Ectodermal cell (in vitro differentiated cells): ENCODE measurements around the gene BRD3.

ENCODE experiments used
- H3K27ac ChIP-seq: 2 replicates; pipeline ENCODE4 v1.7.0; 2013; ENCODE audit warnings: mild to moderate bottlenecking, low read depth, low read length; ENCODE audit not compliant: insufficient read depth, poor library complexity, severe bottlenecking
- H3K27me3 ChIP-seq: 2 replicates; pipeline ENCODE4 v1.7.0; 2013; ENCODE audit warnings: mild to moderate bottlenecking, low read length; ENCODE audit not compliant: insufficient read depth, control insufficient read depth, poor library complexity, severe bottlenecking
- H3K36me3 ChIP-seq: one replicate; pipeline ENCODE4 v1.7.0; 2013; ENCODE audit warnings: low read length; ENCODE audit not compliant: control insufficient read depth, insufficient read depth
- H3K4me1 ChIP-seq: one replicate; pipeline ENCODE4 v1.7.0; 2013; ENCODE audit warnings: low read length; ENCODE audit not compliant: control insufficient read depth, insufficient read depth
- H3K4me3 ChIP-seq: 2 replicates; pipeline ENCODE4 v1.7.0; 2013; ENCODE audit warnings: low read depth, low read length, control low read depth; ENCODE audit not compliant: insufficient read depth
- H3K9me3 ChIP-seq: 2 replicates; pipeline ENCODE4 v1.7.0; 2013; ENCODE audit warnings: mild to moderate bottlenecking, low read length, moderate library complexity; ENCODE audit not compliant: control insufficient read depth
- WGBS, 2 experiments: methylation state at CpG; one replicate each; pipeline ENCODE4 v1.1.7; 2013; ENCODE audit warnings: missing lambda C conversion rate in 2 of 2; 5-methylcytosine and 5-hydroxymethylcytosine counted together

Gene BRD3

DNA sequence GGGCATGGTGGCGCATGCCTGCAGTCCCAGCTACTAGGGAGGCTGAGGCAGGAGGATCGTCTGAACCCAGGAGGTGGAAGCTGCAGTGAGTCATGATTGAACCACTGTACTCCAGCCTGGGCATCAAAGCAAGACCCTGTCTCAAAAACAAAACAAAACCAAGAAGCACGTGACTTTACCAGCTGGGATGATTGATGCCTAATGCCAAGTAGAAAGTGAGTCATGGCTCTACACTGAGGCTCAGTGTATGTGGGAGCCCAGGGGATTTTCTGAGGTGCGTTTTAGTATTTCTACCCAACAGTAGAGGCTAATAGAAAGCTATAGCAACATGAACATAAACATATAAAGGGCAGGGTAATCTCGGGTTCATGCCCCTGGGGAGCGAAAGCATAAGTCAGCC, 56.4 kb downstream of the BRD3 start:
- Histone ChIP-seq H3K27me3 (no peaks in the 10 kb centered on the region), H3K27ac (no peak overlapping the region), H3K36me3 (no peaks in the 10 kb centered on the region), H3K4me1 (no peaks in the 10 kb centered on the region), H3K4me3 (no peak overlapping the region), H3K9me3 (no peaks in the 10 kb centered on the region)
- WGBS, 2 experiments = 92% methylated on average over 6 of the region's 6 CpGs

DNA sequence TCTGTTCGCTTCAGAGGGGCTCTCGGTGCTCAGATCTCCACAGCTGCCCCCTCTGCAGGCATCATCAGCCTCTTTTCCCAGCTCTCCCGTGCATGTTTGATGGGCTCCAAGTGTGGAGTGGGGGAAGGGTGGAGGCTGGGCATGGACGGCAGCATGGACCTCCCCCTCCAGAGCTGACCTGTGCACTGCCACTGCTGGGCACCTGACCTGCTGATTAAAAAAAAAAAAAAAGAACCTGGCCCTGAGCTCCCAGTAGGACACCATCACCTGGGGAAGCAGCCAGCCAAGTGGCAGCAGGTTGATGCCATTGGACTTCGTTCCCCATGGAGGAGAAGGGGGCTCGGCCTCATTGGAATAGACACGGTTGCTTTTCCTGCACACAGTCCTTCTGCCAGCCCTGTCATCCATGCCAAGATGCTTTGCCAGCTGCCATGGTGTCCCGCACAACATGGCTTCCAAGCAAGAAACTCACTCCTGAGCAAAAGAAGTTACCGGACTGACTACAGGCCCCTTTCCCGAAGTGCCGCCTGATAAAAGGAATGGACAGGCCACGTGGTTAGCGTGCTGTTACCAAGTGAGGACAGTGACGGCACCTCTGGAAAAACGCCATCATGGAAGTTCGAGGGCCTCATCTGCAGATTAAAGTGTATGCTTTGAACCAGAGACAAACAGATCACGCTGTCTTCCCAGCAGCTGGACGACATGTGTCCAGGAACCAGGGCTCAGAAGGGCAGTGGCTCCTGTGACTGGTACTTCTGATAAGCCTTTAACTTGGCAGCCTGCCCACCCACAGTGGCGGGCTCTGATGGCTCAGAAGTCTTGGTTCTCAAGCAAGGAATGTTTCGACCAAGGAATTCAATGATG, 57.3 kb downstream of the BRD3 start:
- Histone ChIP-seq H3K4me3 (no peak overlapping the region), H3K36me3 (no peaks in the 10 kb centered on the region), H3K27ac (no peak overlapping the region), H3K9me3 (no peaks in the 10 kb centered on the region), H3K27me3 (no peaks in the 10 kb centered on the region), H3K4me1 (no peaks in the 10 kb centered on the region)
- 93% methylated on average over 20 of the region's 20 CpGs for WGBS, 2 experiments

DNA sequence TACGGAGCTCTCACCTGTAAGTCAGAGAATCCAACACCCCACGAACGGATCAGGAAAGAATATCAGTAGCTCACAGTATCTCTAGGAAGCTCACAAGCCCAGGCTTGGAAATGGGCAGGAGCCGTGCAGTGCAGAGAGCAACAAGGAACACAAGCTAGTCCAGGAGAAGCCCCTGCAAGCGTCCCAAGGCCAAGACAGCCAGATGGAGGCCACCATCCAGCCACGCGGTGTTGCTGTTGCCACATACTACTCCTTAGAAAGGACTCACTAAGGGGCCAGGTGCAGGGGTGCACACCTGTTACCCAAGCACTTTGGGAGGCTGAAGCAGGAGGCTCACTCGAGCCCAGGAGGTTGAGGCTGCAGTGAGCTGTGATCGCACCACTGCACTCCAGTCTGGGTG, 60.3 kb downstream of the BRD3 start:
- Histone ChIP-seq H3K36me3 (no peaks in the 10 kb centered on the region), H3K9me3 (no peaks in the 10 kb centered on the region), H3K4me1 (no peaks in the 10 kb centered on the region), H3K4me3 (no peak overlapping the region), H3K27ac (no peak overlapping the region), H3K27me3 (no peaks in the 10 kb centered on the region)
- 91% methylated on average over 9 of the region's 9 CpGs for WGBS, 2 experiments

DNA sequence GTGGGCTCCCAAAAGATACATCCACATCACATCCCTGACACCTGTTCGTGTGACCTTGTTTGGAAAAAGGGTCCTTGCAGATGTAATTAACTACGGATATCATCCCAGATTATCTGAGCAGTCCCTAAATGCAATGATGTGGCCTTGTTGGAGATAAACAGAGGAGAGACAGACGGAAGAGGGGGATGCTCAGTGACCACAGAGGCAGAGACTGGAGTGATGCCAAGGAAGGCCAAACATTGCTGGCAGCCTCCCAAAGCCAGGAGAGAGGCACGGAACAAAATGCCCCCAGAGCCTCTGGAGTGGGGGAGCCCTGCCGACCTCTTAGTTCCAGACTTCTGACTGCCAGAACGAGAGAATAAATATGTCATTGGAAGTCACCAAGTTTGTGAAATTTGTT, 60.7 kb downstream of the BRD3 start:
- 90% methylated on average over 6 of the region's 6 CpGs for WGBS, 2 experiments
- H3K27ac ChIP-seq = no peak overlapping the region
- H3K4me3 ChIP-seq = no peak overlapping the region
- no peaks in the 10 kb centered on the region for H3K9me3 ChIP-seq
- no peaks in the 10 kb centered on the region for H3K36me3 ChIP-seq
- no peaks in the 10 kb centered on the region for H3K27me3 ChIP-seq
- no peaks in the 10 kb centered on the region for H3K4me1 ChIP-seq

DNA sequence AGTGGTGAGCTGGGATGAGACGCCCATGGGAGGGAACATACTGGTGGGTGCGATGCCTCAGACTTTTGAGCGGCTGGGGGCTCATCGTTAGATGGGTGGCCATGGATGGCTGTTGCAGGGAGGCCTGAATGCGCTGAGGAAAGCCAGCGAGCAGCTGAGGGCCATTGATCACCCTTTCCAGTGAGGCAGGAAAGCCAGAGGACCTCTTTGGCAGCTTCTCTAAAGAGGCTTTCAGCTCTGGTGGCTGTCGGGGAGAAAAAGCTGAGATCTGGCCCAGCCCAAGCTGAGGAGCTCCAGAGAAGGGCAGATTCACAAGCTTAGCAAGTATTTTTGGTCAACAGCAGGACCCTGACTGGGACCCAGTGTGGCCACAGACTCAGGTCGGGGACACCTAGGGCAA, 62.4 kb downstream of the BRD3 start:
- no peak overlapping the region for H3K4me3 ChIP-seq
- 92 to 93% methylated on average over 8 of the region's 8 CpGs for WGBS, 2 experiments

DNA sequence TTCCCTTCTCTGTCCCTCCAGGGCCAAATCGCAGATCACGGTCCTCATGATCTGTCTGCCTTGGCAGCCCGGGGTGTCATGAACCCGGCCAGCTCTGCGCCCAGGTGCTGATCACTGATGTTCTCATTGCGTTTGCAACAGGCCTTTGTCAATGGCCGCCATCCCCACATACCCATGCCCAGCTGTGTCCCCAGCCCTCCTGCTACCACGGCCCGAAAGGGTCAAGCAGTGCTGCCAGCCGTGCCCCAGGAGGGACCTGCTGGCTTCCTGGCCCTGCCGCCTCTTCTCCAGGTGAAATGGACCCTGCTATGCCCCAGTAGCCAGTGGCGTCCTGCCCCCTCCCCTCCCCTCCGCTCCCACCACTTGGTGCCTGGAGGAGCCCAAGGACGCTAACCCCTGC, 62.9 kb downstream of the BRD3 start:
- Histone ChIP-seq H3K27ac (no peak overlapping the region), H3K9me3 (no peaks in the 10 kb centered on the region), H3K27me3 (no peaks in the 10 kb centered on the region), H3K4me1 (no peaks in the 10 kb centered on the region), H3K4me3 (no peak overlapping the region), H3K36me3 (no peaks in the 10 kb centered on the region)
- 85 to 89% methylated on average over 14 of the region's 14 CpGs for WGBS, 2 experiments

More for the DNA sequence above, 62.4 kb downstream of the BRD3 start:
- Histone ChIP-seq H3K27ac (no peak overlapping the region), H3K9me3 (no peaks in the 10 kb centered on the region), H3K4me1 (no peaks in the 10 kb centered on the region), H3K27me3 (no peaks in the 10 kb centered on the region), H3K36me3 (no peaks in the 10 kb centered on the region)

DNA sequence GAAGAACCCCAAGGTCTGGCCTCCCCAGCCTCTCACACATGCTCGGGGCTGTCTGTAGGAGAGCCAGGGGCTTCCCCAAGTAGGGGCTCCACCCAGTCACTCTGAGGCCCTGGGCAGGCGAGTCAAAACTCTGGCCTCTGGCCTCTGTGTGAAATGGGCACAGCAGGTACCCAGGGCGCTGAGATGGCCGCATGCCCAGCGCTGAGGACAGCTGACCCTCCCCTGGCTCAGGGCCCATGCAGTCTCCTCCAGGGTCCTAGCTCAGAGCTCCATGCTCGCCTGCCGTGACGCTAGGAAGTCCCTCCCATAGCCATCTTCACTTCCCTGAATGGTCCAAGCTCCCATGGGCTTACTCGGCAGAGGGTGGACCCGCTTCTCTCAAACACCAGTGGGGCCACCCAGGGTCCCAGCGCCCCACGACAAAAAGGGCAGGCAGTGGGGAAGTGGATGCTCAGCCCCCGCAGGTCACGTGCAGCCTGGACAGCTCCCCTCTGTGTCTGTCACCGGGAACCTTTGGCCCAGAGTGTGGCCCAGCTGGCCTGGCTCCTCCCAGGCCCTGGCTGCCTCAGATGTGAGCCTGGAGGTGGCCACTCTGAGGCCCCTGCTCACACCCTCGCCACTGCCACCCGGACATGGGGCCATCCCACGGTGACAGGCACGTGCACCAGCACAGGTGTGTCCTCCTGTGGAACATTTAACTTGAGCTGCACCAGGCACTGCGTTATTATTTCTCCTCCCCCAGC, 63.5 kb downstream of the BRD3 start:
- Histone ChIP-seq H3K27me3 (no peaks in the 10 kb centered on the region), H3K27ac (no peak overlapping the region), H3K36me3 (no peaks in the 10 kb centered on the region), H3K9me3 (no peaks in the 10 kb centered on the region), H3K4me1 (no peaks in the 10 kb centered on the region), H3K4me3 (no peak overlapping the region)
- WGBS, 2 experiments = 91 to 93% methylated on average over 20 of the region's 20 CpGs

DNA sequence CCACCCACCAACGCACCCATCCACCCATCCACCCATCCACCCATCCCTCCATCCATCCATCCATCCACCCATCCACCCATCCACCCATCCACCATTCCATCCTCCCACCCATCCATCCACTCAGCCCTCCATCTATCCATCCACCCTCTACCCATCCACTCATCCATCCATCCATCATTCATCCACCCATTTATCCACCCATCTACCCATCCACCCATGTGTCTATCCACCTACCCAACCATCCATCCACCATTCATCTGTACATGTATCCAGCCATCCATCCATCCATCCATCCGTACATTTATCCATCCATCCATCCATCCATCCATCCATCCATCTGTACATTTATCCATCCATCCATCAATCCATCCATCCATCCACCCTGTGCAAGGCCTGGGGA, 64.6 kb downstream of the BRD3 start:
- Histone ChIP-seq H3K4me3 (no peak overlapping the region), H3K36me3 (no peaks in the 10 kb centered on the region), H3K27me3 (no peaks in the 10 kb centered on the region), H3K27ac (no peak overlapping the region), H3K9me3 (no peaks in the 10 kb centered on the region), H3K4me1 (no peaks in the 10 kb centered on the region)
- WGBS, 2 experiments = 84 to 87% methylated on average over 2 of the region's 2 CpGs

DNA sequence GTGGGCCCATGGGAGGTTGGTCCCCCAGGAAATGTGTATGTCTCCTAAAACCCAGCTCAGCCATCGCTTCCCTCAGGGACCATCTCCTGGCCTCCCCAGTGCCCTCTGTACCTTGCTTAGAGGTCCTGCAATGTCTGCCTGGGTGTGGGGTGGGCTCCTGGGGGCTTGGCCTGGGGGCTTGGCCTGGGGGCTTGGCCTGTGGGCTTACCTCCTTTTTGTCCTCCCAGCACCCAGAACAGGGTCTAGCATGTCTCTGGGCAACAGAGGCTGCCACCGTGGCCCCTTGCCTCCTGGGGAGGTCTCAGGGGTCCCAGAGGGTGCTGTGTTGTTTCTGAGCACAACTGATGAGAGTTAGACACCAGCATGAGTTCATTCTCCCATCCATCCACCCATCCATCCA, 65.0 kb downstream of the BRD3 start:
- no peaks in the 10 kb centered on the region for H3K27me3 ChIP-seq
- no peaks in the 10 kb centered on the region for H3K9me3 ChIP-seq
- H3K27ac ChIP-seq = no peak overlapping the region
- 91 to 100% methylated on average over 2 of the region's 2 CpGs for WGBS, 2 experiments
- no peaks in the 10 kb centered on the region for H3K36me3 ChIP-seq
- no peaks in the 10 kb centered on the region for H3K4me1 ChIP-seq
- no peak overlapping the region for H3K4me3 ChIP-seq

DNA sequence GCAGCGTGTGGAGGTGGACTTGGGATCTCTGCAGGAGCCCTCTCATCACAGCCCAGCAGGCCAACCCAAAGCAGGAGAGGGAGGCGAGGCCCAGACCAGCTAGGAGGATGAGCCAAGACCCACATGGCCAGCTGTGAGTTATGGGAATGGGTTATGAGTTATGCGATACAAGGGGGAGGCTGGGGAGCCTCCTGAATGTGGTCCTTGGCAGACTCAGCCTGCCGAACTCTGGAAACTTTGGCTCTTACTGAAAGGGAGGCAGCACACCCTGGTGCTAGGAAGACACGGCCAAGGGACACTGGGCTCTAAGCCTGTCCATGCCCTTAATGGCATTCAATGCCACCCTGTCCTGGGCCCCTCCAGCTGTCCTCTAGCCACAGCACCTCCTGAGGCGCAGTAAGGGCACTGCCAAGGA, 68.0 kb downstream of the BRD3 start:
- 84 to 85% methylated on average over 6 of the region's 6 CpGs for WGBS, 2 experiments

More for the DNA sequence above, 68.0 kb downstream of the BRD3 start:
- H3K4me1 ChIP-seq = no peaks in the 10 kb centered on the region
- no peak overlapping the region for H3K4me3 ChIP-seq
- H3K9me3 ChIP-seq = no peaks in the 10 kb centered on the region
- H3K27me3 ChIP-seq = no peaks in the 10 kb centered on the region
- H3K36me3 ChIP-seq = no peaks in the 10 kb centered on the region
- H3K27ac ChIP-seq = no peak overlapping the region
